SK-N-SH treated with all-trans-retinoic acid at 6 μM for 48 hours (cell line): Measurements from ENCODE around the gene SMAP1.

Source experiments
- BACH2 ChIP-seq: fragments of 250-450 bp; sonication (Bioruptor Pico); IDR thresholded peaks from 2 replicates; pipeline ENCODE4 v1.9.0; 2021; ENCODE audit warnings: mild to moderate bottlenecking, borderline replicate concordance
- CSDC2 ChIP-seq: fragments of 250-450 bp; sonication (Bioruptor Pico); IDR thresholded peaks from 2 replicates; pipeline ENCODE4 v1.5.0; 2020; ENCODE audit warnings: mild to moderate bottlenecking, moderate library complexity
- PATZ1 ChIP-seq: fragments of 250-450 bp; sonication (Bioruptor Pico); IDR thresholded peaks from 2 replicates; pipeline ENCODE4 v1.8.0; 2020; ENCODE audit warnings: mild to moderate bottlenecking, moderate library complexity, borderline replicate concordance
- POU6F1 ChIP-seq: fragments of 250-450 bp; sonication (Bioruptor Pico); IDR thresholded peaks from 2 replicates; pipeline ENCODE4 v1.8.0; 2021; ENCODE audit warnings: low read depth, mild to moderate bottlenecking, moderate library complexity, borderline replicate concordance
- RARB ChIP-seq: fragments of 250-450 bp; sonication (Bioruptor Pico); IDR thresholded peaks from 2 replicates; pipeline ENCODE4 v1.8.0; 2021; ENCODE audit warnings: mild to moderate bottlenecking, moderate library complexity
- TSHZ2 ChIP-seq: fragments of 250-450 bp; sonication (Bioruptor Pico); IDR thresholded peaks from 2 replicates; pipeline ENCODE4 v1.5.0; 2020; ENCODE audit warnings: mild to moderate bottlenecking, moderate library complexity
- ZC3H10 ChIP-seq: fragments of 250-450 bp; sonication (Bioruptor Pico); IDR thresholded peaks from 2 replicates; pipeline ENCODE4 v1.5.1; 2021; ENCODE audit warnings: mild to moderate bottlenecking, moderate library complexity
- ZFP30 ChIP-seq: fragments of 450-650 bp; formaldehyde crosslinking; IDR thresholded peaks from 2 replicates; pipeline ENCODE4 v1.5.0; 2022; ENCODE audit warnings: mild to moderate bottlenecking, moderate library complexity

- TF ChIP-seq POU6F1 (CRISPR knock-in tag) (no peak), RARB (CRISPR knock-in tag) (no peak), BACH2 (CRISPR knock-in tag) (no peak), PATZ1 (CRISPR knock-in tag) (no peak), ZC3H10 (CRISPR knock-in tag) (no peak), ZFP30 (CRISPR knock-in tag) (no peak), CSDC2 (CRISPR knock-in tag) (no peak), TSHZ2 (CRISPR knock-in tag) (no peak)
Measured at GRCh38 chr6:70666706-70667105, 977 bp upstream of the SMAP1 start.
